ENCODE measurements around the gene ZNF287.

Gene ZNF287

DNA sequence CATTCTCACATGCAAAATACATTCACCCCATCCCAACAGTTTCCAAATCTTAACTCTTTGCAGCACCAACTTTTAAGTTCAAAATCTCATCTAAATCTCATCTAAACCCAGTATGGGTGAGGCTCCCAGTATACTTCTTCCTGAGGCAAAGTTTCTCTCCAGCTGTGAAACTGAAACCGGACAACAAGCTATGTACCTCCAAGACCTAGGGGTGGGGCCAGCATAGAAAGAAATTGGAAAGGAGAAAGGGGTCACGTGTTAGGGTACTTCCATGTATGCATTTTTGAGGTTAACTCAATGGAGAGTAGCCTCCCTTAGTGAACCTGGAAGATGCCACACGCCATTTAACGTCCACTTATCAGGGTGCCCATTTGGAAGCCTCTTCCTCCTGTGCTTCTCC is 53.1 kb downstream of the ZNF287 start:
- DNase-seq: no peak

DNA sequence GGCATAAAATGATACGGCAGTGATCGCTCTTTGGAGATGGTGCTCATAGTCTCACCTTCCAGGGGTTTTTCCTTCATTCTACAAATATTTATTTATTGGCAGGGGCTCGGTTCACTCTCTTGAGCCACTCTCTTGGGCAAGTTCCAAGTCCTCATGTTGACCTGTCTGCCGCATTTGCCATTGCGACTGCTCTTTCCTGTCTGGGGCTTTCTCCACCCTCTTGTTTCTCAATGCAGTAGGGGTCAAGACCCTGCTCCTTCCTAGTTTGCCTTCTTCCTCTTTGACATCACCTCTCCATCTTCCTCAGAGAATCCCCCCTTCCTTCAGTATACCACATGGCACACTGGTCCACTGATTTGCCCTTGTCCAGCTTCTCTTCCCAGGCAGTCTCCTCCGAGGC is 55.1 kb downstream of the ZNF287 start:
- DNase-seq: no peak

DNA sequence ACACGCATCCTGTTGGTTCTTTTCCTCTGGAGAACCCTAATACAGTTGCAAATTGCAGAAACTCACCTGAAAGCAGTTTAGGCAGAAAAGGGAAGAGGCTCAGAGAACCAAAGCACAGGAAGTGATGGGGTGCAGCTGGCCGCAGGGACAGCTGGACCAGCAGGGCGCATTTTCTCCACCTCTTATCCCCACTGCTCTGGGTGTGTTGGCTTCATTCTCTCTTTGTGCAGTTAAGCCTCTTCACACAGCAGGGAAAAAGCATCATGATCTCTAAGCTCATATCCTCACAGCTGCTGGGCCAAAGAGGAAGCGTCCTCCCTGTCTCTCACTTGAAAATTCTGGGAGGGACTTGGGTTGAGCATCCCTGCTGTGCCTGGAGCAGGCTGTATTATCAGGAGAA is 57.0 kb downstream of the ZNF287 start:
- no peak for DNase-seq

DNA sequence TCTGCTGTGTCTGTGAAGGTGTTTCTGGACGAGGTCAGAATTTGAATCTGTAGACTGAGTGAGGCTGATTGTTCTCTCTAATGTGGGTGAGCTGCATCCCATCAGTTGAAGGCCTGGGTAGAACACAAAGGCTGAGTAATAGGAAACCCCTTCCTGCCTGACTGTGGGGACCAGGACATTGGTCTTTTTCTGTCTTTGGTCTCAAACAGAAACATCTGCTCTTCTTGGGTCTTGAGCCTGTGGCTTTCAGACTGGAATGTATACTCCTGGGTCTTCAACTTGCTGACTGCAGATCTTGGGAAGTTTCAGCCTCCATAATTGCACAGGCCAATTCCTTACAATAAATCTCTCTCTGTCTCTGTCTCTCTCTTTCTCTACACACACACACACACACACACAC is 57.4 kb downstream of the ZNF287 start:
- no peak for DNase-seq

DNA sequence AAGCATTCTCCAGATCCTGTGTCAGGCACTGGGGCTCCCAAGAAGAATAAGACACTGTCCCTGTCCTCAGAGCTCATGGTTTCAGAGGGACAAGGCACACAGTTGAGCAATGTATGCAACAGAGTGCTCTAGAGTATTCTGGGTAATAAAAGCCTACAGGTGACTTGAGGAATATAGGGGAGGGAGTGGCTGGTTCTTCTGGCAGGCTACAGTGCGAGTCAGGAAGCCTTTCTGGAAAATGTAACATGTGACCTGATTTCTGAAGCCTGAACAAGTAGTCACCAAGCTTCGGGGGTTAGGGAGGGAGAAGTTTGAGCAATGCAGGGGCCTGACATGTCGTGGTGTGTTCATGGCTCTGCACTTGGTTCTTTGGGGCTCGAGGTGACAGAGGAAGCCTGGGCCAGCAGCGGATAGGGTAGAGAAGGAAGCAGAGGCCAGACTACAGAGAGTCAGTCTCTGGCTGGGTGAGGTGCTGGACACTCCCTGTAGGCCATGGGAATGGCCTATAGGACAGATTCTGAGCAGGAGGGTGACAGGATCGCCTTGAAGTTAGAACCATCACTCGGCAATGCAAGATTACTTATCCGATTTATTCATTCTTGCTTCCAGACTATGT is 61.0 kb downstream of the ZNF287 start:
- DNase-seq: no peak

DNA sequence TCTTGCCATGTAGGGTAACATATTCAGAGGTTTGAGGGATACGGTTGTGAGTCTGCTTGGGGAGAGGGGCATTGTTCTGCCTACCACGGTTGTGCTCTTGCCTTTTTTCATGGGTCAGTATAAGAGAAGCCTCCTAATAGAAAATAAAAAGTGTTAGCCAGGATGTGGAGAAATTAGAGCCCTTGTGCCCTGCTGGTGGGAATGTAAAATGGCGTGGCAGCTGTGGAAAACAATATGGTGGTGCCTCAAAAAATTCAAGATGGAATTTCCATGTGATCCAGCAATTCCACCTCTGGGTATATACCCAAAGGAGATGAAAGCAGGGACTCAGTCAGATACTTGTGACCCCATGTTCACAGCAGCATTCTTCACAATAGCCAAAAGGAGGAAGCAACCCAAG is 62.8 kb downstream of the ZNF287 start:
- DNase-seq: no peak

DNA sequence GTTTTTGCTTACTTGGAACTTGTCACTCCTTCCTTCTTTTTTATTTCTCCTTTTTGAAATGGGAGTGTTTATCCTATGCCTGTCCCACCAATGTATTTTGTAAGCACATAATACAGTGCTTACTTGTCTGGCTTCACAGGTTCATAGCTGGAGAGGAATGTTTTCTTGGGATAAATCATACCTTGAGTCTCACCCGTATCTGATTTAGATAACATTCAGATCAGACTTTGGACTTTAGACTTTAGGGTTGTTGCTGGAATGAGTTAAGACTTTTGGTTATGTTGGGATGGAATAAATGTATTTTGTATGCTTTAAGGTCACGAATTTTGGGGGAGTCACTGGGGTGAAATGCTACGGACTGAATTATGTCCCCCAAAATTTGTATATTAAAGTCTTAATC is 64.0 kb downstream of the ZNF287 start:
- DNase-seq: no peak

Measured in activated CD4-positive, CD25-positive, alpha-beta regulatory T cell treated with anti-CD3 and anti-CD28 coated beads, Interleukin-2, amount 50 U/mL, for 72 hours (primary cell).